Measurements from ENCODE around the gene VAT1L.

Gene VAT1L

DNA sequence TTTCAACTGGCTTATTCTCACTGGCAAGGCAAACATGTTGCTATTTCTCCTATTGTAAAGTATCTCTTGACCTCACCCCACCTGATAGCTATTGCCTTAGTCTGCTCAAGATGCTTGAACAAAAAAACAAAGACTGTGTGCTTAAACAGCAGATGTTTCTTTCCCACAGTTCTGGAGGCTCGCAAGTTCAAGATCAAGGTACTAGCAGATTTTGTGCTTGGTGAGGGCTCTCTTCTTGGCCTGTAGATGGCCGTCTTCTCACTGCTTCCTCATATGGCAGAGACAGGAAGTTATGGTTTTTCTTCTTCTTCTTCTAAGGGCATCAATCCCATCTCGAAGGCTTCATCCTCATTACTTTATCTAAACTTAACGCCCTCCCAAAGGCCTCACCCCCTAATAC is 124.3 kb downstream of the VAT1L start:
- H3K4me1 ChIP-seq (ENCODE audit: low read length): no peaks in the 10 kb centered on the region
- no peak for TF ChIP-seq EZH2phosphoT487 (IDR thresholded peaks at IDR 0.05; ENCODE audit: low read length)
- TF ChIP-seq, protein P1, sequence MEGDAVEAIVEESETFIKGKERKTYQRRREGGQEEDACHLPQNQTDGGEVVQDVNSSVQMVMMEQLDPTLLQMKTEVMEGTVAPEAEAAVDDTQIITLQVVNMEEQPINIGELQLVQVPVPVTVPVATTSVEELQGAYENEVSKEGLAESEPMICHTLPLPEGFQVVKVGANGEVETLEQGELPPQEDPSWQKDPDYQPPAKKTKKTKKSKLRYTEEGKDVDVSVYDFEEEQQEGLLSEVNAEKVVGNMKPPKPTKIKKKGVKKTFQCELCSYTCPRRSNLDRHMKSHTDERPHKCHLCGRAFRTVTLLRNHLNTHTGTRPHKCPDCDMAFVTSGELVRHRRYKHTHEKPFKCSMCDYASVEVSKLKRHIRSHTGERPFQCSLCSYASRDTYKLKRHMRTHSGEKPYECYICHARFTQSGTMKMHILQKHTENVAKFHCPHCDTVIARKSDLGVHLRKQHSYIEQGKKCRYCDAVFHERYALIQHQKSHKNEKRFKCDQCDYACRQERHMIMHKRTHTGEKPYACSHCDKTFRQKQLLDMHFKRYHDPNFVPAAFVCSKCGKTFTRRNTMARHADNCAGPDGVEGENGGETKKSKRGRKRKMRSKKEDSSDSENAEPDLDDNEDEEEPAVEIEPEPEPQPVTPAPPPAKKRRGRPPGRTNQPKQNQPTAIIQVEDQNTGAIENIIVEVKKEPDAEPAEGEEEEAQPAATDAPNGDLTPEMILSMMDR (IDR thresholded peaks at IDR 0.05; ENCODE audit: low read length): no peak
- H3K27ac ChIP-seq (ENCODE audit: low read length): no peak overlapping the region
- no peak overlapping the region for H3K4me2 ChIP-seq (ENCODE audit: low read depth, low read length)
- H3K9me2 ChIP-seq (replicated peaks; ENCODE audit: insufficient read depth, low read length): no peaks in the 10 kb centered on the region
- H3K27me3 ChIP-seq (replicated peaks; ENCODE audit: insufficient read depth, low read length): no peaks in the 10 kb centered on the region
- H3K9ac ChIP-seq (ENCODE audit: low read length): no peak overlapping the region
- H3K9me3 ChIP-seq (replicated peaks; ENCODE audit: insufficient read depth, low read length): no peaks in the 10 kb centered on the region
- no peaks in the 10 kb centered on the region for H3K79me2 ChIP-seq (ENCODE audit: low read length)
- no peaks in the 10 kb centered on the region for H3F3A ChIP-seq (ENCODE audit: insufficient read depth, low read length)
- no peaks in the 10 kb centered on the region for H4K20me1 ChIP-seq (ENCODE audit: insufficient read depth, low read length)
- no peaks in the 10 kb centered on the region for H3K36me3 ChIP-seq (replicated peaks; ENCODE audit: insufficient read depth, low read length)
- no peak overlapping the region for H3K4me3 ChIP-seq (ENCODE audit: low read length)
- DNase-seq: no peak
- no peak overlapping the region for H2AFZ ChIP-seq (ENCODE audit: low read length)

DNA sequence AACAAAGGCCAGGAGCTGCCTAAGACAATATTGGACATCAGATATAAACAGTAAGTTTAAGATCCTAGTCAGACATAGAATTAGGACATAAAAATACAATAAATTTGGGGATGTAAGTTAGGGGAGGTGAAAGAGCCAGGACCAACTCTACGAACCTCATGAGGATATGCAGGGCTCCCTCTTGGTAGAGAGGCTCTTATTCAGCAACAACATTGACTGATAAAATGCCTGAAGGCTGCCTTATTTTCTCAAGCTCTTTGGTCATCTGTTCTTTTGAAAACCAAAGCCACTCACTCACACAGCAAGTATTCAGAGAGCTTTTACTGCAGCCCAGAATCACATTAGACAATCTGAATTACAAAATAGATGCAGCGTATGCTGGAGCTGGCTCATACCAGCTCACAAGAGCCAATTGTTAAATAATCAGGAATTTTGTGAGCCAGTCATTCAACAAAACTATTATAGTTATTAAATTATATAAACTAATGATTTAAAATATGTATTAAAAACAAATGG is 125.4 kb downstream of the VAT1L start:
- TF ChIP-seq, protein P1 (IDR thresholded peaks at IDR 0.05; ENCODE audit: low read length): no peak
- TF ChIP-seq EZH2phosphoT487 (IDR thresholded peaks at IDR 0.05; ENCODE audit: low read length) (no peak), EZH2 (optimal IDR thresholded peaks at IDR 0.05; ENCODE audit: low read depth, low read length) (no peak)
- no peaks in the 10 kb centered on the region for H3K36me3 ChIP-seq (replicated peaks; ENCODE audit: insufficient read depth, low read length)
- no peaks in the 10 kb centered on the region for H3K79me2 ChIP-seq (ENCODE audit: low read length)
- H3F3A ChIP-seq (ENCODE audit: insufficient read depth, low read length): no peaks in the 10 kb centered on the region
- H3K4me1 ChIP-seq (ENCODE audit: low read length): no peaks in the 10 kb centered on the region
- H3K9ac ChIP-seq (ENCODE audit: low read length): no peak overlapping the region
- H3K27ac ChIP-seq (ENCODE audit: low read length): no peak overlapping the region
- H3K9me3 ChIP-seq (replicated peaks; ENCODE audit: insufficient read depth, low read length): no peaks in the 10 kb centered on the region
- no peaks in the 10 kb centered on the region for H3K27me3 ChIP-seq (replicated peaks; ENCODE audit: insufficient read depth, low read length)
- H4K20me1 ChIP-seq (ENCODE audit: insufficient read depth, low read length): no peaks in the 10 kb centered on the region
- no peak for DNase-seq
- no peak overlapping the region for H2AFZ ChIP-seq (ENCODE audit: low read length)
- H3K9me2 ChIP-seq (replicated peaks; ENCODE audit: insufficient read depth, low read length): no peaks in the 10 kb centered on the region
- no peak overlapping the region for H3K4me2 ChIP-seq (ENCODE audit: low read depth, low read length)
- H3K4me3 ChIP-seq (ENCODE audit: low read length): no peak overlapping the region

DNA sequence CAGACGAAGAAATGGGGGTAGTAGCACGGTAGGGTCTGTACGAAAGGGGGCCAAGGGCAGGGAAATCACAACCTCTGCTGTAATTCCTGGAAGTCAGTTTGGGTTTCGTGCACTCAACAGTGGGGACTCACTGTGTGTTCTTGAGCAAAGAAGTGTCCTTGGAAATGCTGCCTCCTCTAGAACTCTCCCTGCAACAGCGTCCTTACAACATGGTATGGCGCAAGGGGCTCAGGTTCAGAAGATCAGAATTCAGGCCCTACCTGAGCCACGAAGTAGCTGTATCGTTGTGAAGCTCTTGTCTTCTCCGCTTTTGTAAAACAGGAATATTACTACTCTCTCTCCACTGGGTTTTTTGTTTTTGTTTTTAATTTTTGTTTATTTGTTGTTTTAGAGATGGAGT is 127.7 kb downstream of the VAT1L start:
- no peaks in the 10 kb centered on the region for H4K20me1 ChIP-seq (ENCODE audit: insufficient read depth, low read length)
- no peaks in the 10 kb centered on the region for H3K4me1 ChIP-seq (ENCODE audit: low read length)
- H3K9ac ChIP-seq (ENCODE audit: low read length): no peak overlapping the region
- no peak overlapping the region for H3K4me2 ChIP-seq (ENCODE audit: low read depth, low read length)
- DNase-seq: no peak
- H3F3A ChIP-seq (ENCODE audit: insufficient read depth, low read length): no peaks in the 10 kb centered on the region
- H3K9me3 ChIP-seq (replicated peaks; ENCODE audit: insufficient read depth, low read length): no peaks in the 10 kb centered on the region
- no peaks in the 10 kb centered on the region for H3K9me2 ChIP-seq (replicated peaks; ENCODE audit: insufficient read depth, low read length)
- H3K79me2 ChIP-seq (ENCODE audit: low read length): no peaks in the 10 kb centered on the region
- no peak overlapping the region for H3K27ac ChIP-seq (ENCODE audit: low read length)
- no peaks in the 10 kb centered on the region for H3K36me3 ChIP-seq (replicated peaks; ENCODE audit: insufficient read depth, low read length)
- no peaks in the 10 kb centered on the region for H3K27me3 ChIP-seq (replicated peaks; ENCODE audit: insufficient read depth, low read length)
- no peak overlapping the region for H3K4me3 ChIP-seq (ENCODE audit: low read length)
- TF ChIP-seq, protein P1 (IDR thresholded peaks at IDR 0.05; ENCODE audit: low read length): no peak
- TF ChIP-seq EZH2phosphoT487 (IDR thresholded peaks at IDR 0.05; ENCODE audit: low read length) (no peak), EZH2 (optimal IDR thresholded peaks at IDR 0.05; ENCODE audit: low read depth, low read length) (no peak)
- no peak overlapping the region for H2AFZ ChIP-seq (ENCODE audit: low read length)
